BJ (cell line): ENCODE data around the gene FHOD3. TPM values are rescaled to one million over a fixed set of nuclear protein-coding genes. Genes with fewer than 3 reads are reported as not detected.

ENCODE experiments used
- CTCF ChIA-PET: fragments of 350-600 bp; formaldehyde crosslinking; extraction: SDS; loops from one replicate; lab custom pipeline; 2021; ENCODE audit warnings: antibody characterized with exemption, inconsistent platforms; lab: Yijun Ruan, JAX
- POLR2A ChIA-PET: fragments of 300-600 bp; sonication (Branson Sonifier 250); formaldehyde crosslinking; extraction: SDS; loops from one replicate; lab custom pipeline; 2021; ENCODE audit warnings: antibody characterized with exemption; lab: Charles Lee
- DNase-seq: peaks from one replicate; pipeline ENCODE4 v3.0.0-alpha.2; 2011; ENCODE audit warnings: low read depth
- H3K27me3 ChIP-seq: 2 replicates; pipeline ENCODE4 v1.6.0; 2011; ENCODE audit warnings: low read length; ENCODE audit not compliant: control insufficient read depth, insufficient read depth
- H3K36me3 ChIP-seq: 2 replicates; pipeline ENCODE4 v1.5.1; 2011; ENCODE audit warnings: low read length; ENCODE audit not compliant: control insufficient read depth, insufficient read depth
- H3K4me3 ChIP-seq: 2 replicates; pipeline ENCODE4 v1.5.1; 2011; ENCODE audit warnings: low read depth, mild to moderate bottlenecking, control low read depth, low read length
- polyA plus RNA-seq: library from polyadenylated mRNA; depleted of rRNA; stranded (reverse); fragments of >200 nt; gene quantifications from 2 replicates; pipeline ENCODE4 v1.2.3, GENCODE V29; 2011
- TF ChIP-seq, protein P1 (sequence below): IDR thresholded peaks from 2 replicates; pipeline ENCODE4 v1.5.1; 2011; ENCODE audit warnings: low read depth, mild to moderate bottlenecking, control low read depth, inconsistent platforms, low read length, moderate library complexity; ENCODE audit not compliant: insufficient read depth

The FHOD3 gene
- polyA plus RNA-seq, 1 experiment, result 24.6 TPM

DNA sequence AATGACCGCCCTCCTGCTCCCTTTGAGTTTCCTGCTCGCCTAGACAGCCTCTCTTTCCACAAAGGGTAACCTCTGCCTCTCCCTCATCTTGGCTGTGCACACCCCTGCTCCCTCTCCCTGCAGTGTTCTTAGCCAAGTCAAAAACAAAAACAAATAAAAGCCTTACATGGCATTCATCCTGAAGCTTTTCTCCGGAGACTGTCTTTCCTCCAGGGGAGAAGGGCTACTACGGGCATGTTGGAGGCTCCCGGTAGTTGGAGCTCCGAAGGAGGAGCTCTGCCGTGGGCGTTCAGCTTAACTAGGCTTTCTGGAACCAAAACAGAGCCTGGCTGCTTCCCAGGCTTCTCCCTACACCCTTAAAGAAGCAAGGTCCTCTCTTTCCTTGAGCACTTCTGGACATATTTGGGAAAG, 427.1 kb downstream of the FHOD3 start:
- DNase-seq, result no peak
- no peaks in the 10 kb centered on the region for H3K27me3 ChIP-seq
- ChIA-PET CTCF (interaction anchor here (1.2 to 1.7 kb wide), 2 partner anchors 9 to 36 kb away, joined by 4 to 5 read pairs; no protein-coding TSS in a partner anchor), POLR2A (no interaction called here)
- H3K4me3 ChIP-seq, result no peak overlapping the region
- TF ChIP-seq, protein P1, sequence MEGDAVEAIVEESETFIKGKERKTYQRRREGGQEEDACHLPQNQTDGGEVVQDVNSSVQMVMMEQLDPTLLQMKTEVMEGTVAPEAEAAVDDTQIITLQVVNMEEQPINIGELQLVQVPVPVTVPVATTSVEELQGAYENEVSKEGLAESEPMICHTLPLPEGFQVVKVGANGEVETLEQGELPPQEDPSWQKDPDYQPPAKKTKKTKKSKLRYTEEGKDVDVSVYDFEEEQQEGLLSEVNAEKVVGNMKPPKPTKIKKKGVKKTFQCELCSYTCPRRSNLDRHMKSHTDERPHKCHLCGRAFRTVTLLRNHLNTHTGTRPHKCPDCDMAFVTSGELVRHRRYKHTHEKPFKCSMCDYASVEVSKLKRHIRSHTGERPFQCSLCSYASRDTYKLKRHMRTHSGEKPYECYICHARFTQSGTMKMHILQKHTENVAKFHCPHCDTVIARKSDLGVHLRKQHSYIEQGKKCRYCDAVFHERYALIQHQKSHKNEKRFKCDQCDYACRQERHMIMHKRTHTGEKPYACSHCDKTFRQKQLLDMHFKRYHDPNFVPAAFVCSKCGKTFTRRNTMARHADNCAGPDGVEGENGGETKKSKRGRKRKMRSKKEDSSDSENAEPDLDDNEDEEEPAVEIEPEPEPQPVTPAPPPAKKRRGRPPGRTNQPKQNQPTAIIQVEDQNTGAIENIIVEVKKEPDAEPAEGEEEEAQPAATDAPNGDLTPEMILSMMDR, result no peak
- H3K36me3 ChIP-seq, result 0 out of 2 replicates have a peak, but pooled peaks cover 1% of the 10 kb centered on the region

DNA sequence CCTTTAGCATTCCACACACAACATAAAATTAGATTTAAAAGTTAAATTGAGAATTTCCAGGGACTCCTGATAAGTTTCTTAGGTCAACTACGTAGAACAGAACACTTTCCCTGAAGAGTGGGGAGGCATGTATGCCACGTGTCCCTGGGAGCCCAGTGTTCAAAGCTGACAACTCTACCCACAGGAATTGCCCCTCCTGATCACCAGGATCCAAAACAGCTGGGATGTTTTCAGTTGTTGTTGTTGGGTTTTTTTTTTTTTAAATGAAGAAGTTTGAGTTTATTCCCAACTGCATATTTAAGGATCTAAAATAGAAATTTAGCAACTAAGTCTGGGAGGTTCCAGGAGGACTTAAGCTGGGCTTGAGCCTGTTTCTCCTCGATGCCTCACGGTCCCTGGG, 430.8 kb downstream of the FHOD3 start:
- POLR2A ChIA-PET, result no interaction called here
- no peak for DNase-seq

DNA sequence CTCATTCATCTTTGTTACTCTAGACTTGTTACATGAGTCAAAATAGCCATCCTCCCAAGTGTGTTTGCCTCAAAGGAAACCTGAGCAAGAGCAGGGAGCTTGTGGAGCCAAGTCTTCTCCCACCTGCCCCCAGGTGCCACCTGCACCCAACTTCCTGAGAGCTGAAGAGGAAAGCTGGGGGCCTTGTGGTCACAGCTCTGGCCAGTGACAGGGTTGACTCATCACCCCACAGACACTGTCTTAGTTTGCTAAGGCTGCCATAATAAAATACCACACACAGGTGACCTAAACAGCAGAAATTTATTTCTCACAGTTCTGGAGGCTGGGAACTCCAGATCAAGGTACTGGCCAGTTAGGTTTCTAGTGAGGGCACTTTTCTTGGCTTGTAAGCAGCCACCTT, 431.7 kb downstream of the FHOD3 start:
- ChIA-PET POLR2A (interaction anchor here (0.6 kb wide), 1 partner anchor 1047 kb away, joined by 3 read pairs; no protein-coding TSS in a partner anchor), CTCF (no interaction called here)
- peaks cover 4% of the 10 kb centered on the region for H3K36me3 ChIP-seq
- no peak for DNase-seq
- no peaks in the 10 kb centered on the region for H3K27me3 ChIP-seq
- H3K4me3 ChIP-seq, result no peak overlapping the region
- TF ChIP-seq, protein P1, result no peak

More for the DNA sequence above, 430.8 kb downstream of the FHOD3 start:
- Histone ChIP-seq H3K36me3 (peaks cover 5% of the 10 kb centered on the region), H3K4me3 (no peak overlapping the region), H3K27me3 (no peaks in the 10 kb centered on the region)
- TF ChIP-seq, protein P1, result no peak
- CTCF ChIA-PET, result no interaction called here

DNA sequence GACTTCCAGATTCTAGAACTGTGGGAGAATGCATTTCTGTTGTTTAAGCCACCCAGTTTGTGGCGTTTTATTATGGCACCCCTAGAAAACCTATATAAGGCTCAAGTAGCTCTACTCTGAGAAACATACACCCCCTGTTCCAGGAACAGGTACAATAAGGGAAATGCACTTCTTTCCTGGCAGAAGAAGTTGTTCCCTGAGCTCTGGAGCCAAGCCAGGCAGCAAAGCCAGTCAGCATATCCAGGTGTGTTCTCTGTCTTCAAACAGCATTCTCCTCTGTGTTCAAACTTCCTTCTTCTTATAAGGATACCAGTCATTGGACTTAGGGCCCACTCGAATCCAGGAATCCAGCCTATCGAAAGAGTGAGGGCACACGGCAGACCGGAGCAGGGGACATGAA, 434.8 kb downstream of the FHOD3 start:
- Histone ChIP-seq H3K4me3 (no peak overlapping the region), H3K27me3 (no peaks in the 10 kb centered on the region), H3K36me3 (peaks cover 6% of the 10 kb centered on the region)
- ChIA-PET POLR2A (no interaction called here), CTCF (interaction anchor here (1.8 kb wide), 1 partner anchor 10 kb away, joined by 4 read pairs; no protein-coding TSS in a partner anchor)
- no peak for DNase-seq
- TF ChIP-seq, protein P1, result no peak

DNA sequence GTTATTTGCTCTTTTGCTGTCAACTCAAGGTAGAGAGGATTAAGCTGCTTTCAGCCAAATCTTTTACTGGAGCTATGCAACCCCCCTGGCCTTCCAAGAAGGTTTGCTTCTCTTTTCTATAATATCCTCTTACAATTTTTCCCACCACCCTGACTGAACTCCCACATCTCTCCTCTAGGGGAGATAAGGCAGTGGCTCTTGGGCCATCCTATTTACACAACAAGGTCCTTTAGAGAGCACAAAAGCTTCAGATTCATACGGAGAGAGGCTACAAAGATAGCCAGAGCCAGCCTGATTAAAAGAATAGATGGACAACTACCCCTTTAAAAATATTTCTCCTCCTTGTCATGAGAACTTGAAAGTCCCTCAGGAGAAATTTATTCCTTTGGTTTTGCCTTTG, 435.6 kb downstream of the FHOD3 start:
- POLR2A ChIA-PET, result no interaction called here
- Histone ChIP-seq H3K4me3 (no peak overlapping the region), H3K36me3 (peaks cover 6% of the 10 kb centered on the region), H3K27me3 (no peaks in the 10 kb centered on the region)
- CTCF ChIA-PET, result interaction anchor here (1.5 to 1.8 kb wide), 2 partner anchors 9 to 10 kb away, joined by 4 read pairs; no protein-coding TSS in a partner anchor
- TF ChIP-seq, protein P1, result no peak
- no peak for DNase-seq
